WERI-Rb-1 (cell line): Measurements from ENCODE around the gene MITF.

Experiments used
- DNase-seq: peaks from one replicate; pipeline ENCODE4 v3.0.0-alpha.2; 2020
- H3K27ac ChIP-seq: fragments of 250-450 bp; sonication (Bioruptor Pico); 2 replicates; pipeline ENCODE4 v1.5.1; 2020; ENCODE audit warnings: mild to moderate bottlenecking, moderate library complexity
- H3K27me3 ChIP-seq: fragments of 250-450 bp; sonication (Bioruptor Pico); 2 replicates; pipeline ENCODE4 v1.5.1; 2021; ENCODE audit warnings: mild to moderate bottlenecking, low read depth, moderate library complexity; ENCODE audit not compliant: insufficient read depth, severe bottlenecking
- H3K36me3 ChIP-seq: fragments of 250-450 bp; sonication (Bioruptor Pico); 2 replicates; pipeline ENCODE4 v1.5.1; 2020; ENCODE audit warnings: mild to moderate bottlenecking, moderate library complexity
- H3K4me3 ChIP-seq: 2 replicates; pipeline ENCODE4 v1.5.1; 2011; ENCODE audit warnings: low read depth, mild to moderate bottlenecking, control low read depth, low read length
- H3K9me3 ChIP-seq: fragments of 250-450 bp; sonication (Bioruptor Pico); 2 replicates; pipeline ENCODE4 v1.5.1; 2021; ENCODE audit warnings: mild to moderate bottlenecking, moderate library complexity; ENCODE audit not compliant: severe bottlenecking
- CTCF ChIP-seq: IDR thresholded peaks from 2 replicates; pipeline ENCODE4 v1.5.1; 2011; ENCODE audit warnings: low read depth, mild to moderate bottlenecking, control low read depth, inconsistent platforms, low read length

Gene MITF

GRCh38 chr3:69866988-69867720 lies 127.9 kb downstream of the MITF start:
- no peak overlapping the region for H3K27ac ChIP-seq
- no peaks in the 10 kb centered on the region for H3K9me3 ChIP-seq
- H3K27me3 ChIP-seq = no peaks in the 10 kb centered on the region
- DNase-seq = no peak
- H3K4me3 ChIP-seq = no peak overlapping the region
- TF ChIP-seq CTCF = no peak
- H3K36me3 ChIP-seq = no peaks in the 10 kb centered on the region

GRCh38 chr3:69867941-69868505 lies 128.8 kb downstream of the MITF start:
- Histone ChIP-seq H3K4me3 (no peak overlapping the region), H3K36me3 (no peaks in the 10 kb centered on the region), H3K9me3 (no peaks in the 10 kb centered on the region), H3K27me3 (no peaks in the 10 kb centered on the region), H3K27ac (no peak overlapping the region)
- no peak for DNase-seq
- TF ChIP-seq CTCF = no peak

GRCh38 chr3:69868841-69869420 lies 129.7 kb downstream of the MITF start:
- H3K36me3 ChIP-seq = no peaks in the 10 kb centered on the region
- TF ChIP-seq CTCF = no peak
- H3K4me3 ChIP-seq = no peak overlapping the region
- no peaks in the 10 kb centered on the region for H3K27me3 ChIP-seq
- H3K9me3 ChIP-seq = no peaks in the 10 kb centered on the region
- no peak overlapping the region for H3K27ac ChIP-seq
- DNase-seq = no peak

GRCh38 chr3:69869643-69870042 lies 130.4 kb downstream of the MITF start:
- TF ChIP-seq CTCF = no peak
- H3K27me3 ChIP-seq = no peaks in the 10 kb centered on the region
- H3K4me3 ChIP-seq = no peak overlapping the region
- DNase-seq = no peak
- no peaks in the 10 kb centered on the region for H3K9me3 ChIP-seq
- no peak overlapping the region for H3K27ac ChIP-seq
- no peaks in the 10 kb centered on the region for H3K36me3 ChIP-seq

GRCh38 chr3:69871251-69871650 lies 132.0 kb downstream of the MITF start:
- no peaks in the 10 kb centered on the region for H3K27me3 ChIP-seq
- no peaks in the 10 kb centered on the region for H3K9me3 ChIP-seq
- no peak for TF ChIP-seq CTCF
- no peak for DNase-seq
- no peak overlapping the region for H3K4me3 ChIP-seq
- no peak overlapping the region for H3K27ac ChIP-seq
- no peaks in the 10 kb centered on the region for H3K36me3 ChIP-seq
